ENCODE measurements around the gene IFNG.

DNA sequence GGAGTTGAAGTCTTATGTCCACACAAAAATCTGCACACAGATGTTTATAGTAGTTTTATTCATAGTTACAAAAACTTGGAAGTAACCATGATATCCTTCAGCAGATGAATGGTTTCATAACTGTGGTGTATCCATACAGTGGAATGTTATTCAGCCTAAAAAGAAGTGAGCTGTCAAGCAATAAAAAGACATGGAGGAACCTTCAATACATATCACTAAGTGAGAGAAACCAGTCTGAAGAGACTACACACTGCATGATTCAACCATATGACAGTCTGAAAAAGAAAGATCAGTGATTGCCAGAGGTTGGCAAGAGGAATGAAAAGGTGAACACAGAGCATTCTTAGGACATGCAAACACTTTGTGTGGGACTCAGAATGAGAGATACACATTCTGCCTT, 18.6 kb upstream of the IFNG start:
- TF ChIP-seq, protein P1, sequence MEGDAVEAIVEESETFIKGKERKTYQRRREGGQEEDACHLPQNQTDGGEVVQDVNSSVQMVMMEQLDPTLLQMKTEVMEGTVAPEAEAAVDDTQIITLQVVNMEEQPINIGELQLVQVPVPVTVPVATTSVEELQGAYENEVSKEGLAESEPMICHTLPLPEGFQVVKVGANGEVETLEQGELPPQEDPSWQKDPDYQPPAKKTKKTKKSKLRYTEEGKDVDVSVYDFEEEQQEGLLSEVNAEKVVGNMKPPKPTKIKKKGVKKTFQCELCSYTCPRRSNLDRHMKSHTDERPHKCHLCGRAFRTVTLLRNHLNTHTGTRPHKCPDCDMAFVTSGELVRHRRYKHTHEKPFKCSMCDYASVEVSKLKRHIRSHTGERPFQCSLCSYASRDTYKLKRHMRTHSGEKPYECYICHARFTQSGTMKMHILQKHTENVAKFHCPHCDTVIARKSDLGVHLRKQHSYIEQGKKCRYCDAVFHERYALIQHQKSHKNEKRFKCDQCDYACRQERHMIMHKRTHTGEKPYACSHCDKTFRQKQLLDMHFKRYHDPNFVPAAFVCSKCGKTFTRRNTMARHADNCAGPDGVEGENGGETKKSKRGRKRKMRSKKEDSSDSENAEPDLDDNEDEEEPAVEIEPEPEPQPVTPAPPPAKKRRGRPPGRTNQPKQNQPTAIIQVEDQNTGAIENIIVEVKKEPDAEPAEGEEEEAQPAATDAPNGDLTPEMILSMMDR (IDR thresholded peaks at IDR 0.05): no peak
- TF ChIP-seq POLR2AphosphoS5 (IDR thresholded peaks at IDR 0.05): no peak

All from breast epithelium (tissue), 3 donors.